A673 (cell line): ENCODE data around the gene DPP10. TPM values are rescaled to one million over a fixed set of nuclear protein-coding genes. Genes with fewer than 3 reads are reported as not detected.

Source experiments
- BruUV-seq: library from RNA; stranded (reverse); fragments of 400-500 nt; replicated peaks from 2 replicates; lab custom pipeline; 2021; lab: Mats Ljungman, UMichigan
- CTCF ChIA-PET: fragments of 300-600 bp; sonication (Branson Sonifier 250); formaldehyde crosslinking; loops from one replicate; lab custom pipeline; 2022; ENCODE audit warnings: antibody characterized with exemption; lab: Charles Lee
- POLR2A ChIA-PET: fragments of 300-600 bp; sonication (Branson Sonifier 250); formaldehyde crosslinking; loops from one replicate; lab custom pipeline; 2022; ENCODE audit warnings: antibody characterized with exemption; ENCODE audit not compliant: low non-redundant PET; lab: Charles Lee
- DNase-seq: peaks from one replicate; pipeline ENCODE4 v3.0.0-alpha.2; 2015; ENCODE audit warnings: low spot score
- H3K27ac ChIP-seq: fragments of 200-600 bp; sonication (generic); 2 replicates; pipeline ENCODE4 v1.5.1; 2016; ENCODE audit warnings: mixed run types, low read depth, mild to moderate bottlenecking, mixed read lengths, antibody characterized with exemption, low read length; ENCODE audit not compliant: poor library complexity, severe bottlenecking
- H3K27me3 ChIP-seq: fragments of 200-600 bp; sonication (generic); replicated peaks from 2 replicates; pipeline ENCODE4 v1.6.1; 2017; ENCODE audit warnings: mixed run types, low read depth, mild to moderate bottlenecking, mixed read lengths, antibody characterized with exemption, low read length; ENCODE audit not compliant: insufficient read depth, poor library complexity
- H3K36me3 ChIP-seq: fragments of 200-600 bp; sonication (generic); 2 replicates; pipeline ENCODE4 v1.6.1; 2016; ENCODE audit warnings: mixed run types, mild to moderate bottlenecking, mixed read lengths, antibody characterized with exemption, low read length; ENCODE audit not compliant: insufficient read depth, poor library complexity, severe bottlenecking
- H3K4me1 ChIP-seq: fragments of 200-600 bp; sonication (generic); 2 replicates; pipeline ENCODE4 v1.6.1; 2017; ENCODE audit warnings: mixed run types, mild to moderate bottlenecking, mixed read lengths, antibody characterized with exemption, low read length; ENCODE audit not compliant: insufficient read depth, poor library complexity, severe bottlenecking
- H3K4me3 ChIP-seq: fragments of 200-600 bp; sonication (generic); 2 replicates; pipeline ENCODE4 v1.5.1; 2016; ENCODE audit warnings: low read depth, mixed run types, mild to moderate bottlenecking, mixed read lengths, low read length; ENCODE audit not compliant: poor library complexity, severe bottlenecking
- H3K9me3 ChIP-seq: fragments of 200-600 bp; sonication (generic); 2 replicates; pipeline ENCODE4 v1.6.1; 2016; ENCODE audit warnings: mixed run types, low read depth, mild to moderate bottlenecking, mixed read lengths, antibody characterized with exemption, low read length; ENCODE audit not compliant: poor library complexity, severe bottlenecking
- CTCF ChIP-seq: fragments of 300-800, 200-600 bp; sonication (generic); conservative IDR thresholded peaks from 2 replicates; pipeline ENCODE4 v1.5.1; 2017; ENCODE audit warnings: low read depth, mild to moderate bottlenecking, antibody characterized with exemption, low read length, moderate library complexity, mixed read lengths
- EZH2 ChIP-seq: fragments of 200-600 bp; sonication (generic); IDR thresholded peaks from 2 replicates; pipeline ENCODE4 v1.6.1; 2017; ENCODE audit warnings: borderline replicate concordance, low read depth, mild to moderate bottlenecking, mixed read lengths, antibody characterized with exemption, low read length; ENCODE audit not compliant: poor library complexity, severe bottlenecking
- intact Hi-C: fragments of 100-400 bp; cut with micrococcal nuclease; formaldehyde crosslinking; loops from one replicate; pipeline ENCODE4 v1.10.0; 2022; ENCODE audit not compliant: unreplicated experiment
- total RNA-seq: library from RNA; stranded (reverse); gene quantifications from 2 replicates; pipeline ENCODE4 v1.2.3, GENCODE V29; 2021

DPP10 gene
- total RNA-seq, 1 experiment from 2014 or later = not detected

DNA sequence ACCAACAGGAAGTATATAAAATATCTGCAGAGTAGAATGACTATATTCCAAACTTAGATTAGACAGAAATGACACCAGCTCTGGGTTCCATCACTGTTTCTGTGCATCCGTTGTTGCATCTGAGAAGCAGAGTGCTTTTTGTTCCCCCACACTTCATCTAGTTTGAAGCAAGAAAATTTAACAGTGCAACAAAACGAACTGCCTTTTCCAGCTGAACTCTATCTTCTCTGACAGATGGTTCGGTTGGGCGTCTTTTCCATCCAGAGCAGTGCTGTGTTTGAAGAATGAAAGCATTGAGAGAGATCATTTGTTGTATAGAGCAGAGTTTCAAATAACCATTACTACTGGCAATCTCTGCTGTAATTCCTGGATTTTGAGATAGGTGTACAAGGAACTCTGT is 757.5 kb downstream of the DPP10 start:
- no peak overlapping the region for H3K4me3 ChIP-seq
- no peaks in the 10 kb centered on the region for H3K4me1 ChIP-seq
- peaks cover 5% of the 10 kb centered on the region for H3K9me3 ChIP-seq
- H3K27ac ChIP-seq = no peak overlapping the region
- no TSS peak for BruUV-seq
- TF ChIP-seq EZH2 = no peak
- TF ChIP-seq CTCF = no peak
- H3K36me3 ChIP-seq = no peaks in the 10 kb centered on the region
- POLR2A ChIA-PET = no interaction called here
- H3K27me3 ChIP-seq = no peaks in the 10 kb centered on the region
- CTCF ChIA-PET = no interaction called here
- intact Hi-C loops = no loop called here
- no peak for DNase-seq

GRCh38 chr2:115201386-115201785 is 758.9 kb downstream of the DPP10 start:
- ChIA-PET POLR2A (no interaction called here), CTCF (no interaction called here)
- H3K36me3 ChIP-seq = no peaks in the 10 kb centered on the region
- H3K9me3 ChIP-seq = peaks cover 8% of the 10 kb centered on the region
- H3K27ac ChIP-seq = no peak overlapping the region
- TF ChIP-seq EZH2 (no peak), CTCF (no peak)
- no peak overlapping the region for H3K4me3 ChIP-seq
- H3K27me3 ChIP-seq = no peaks in the 10 kb centered on the region
- DNase-seq = no peak
- intact Hi-C loops = no loop called here
- no peaks in the 10 kb centered on the region for H3K4me1 ChIP-seq
- no TSS peak for BruUV-seq

GRCh38 chr2:115208493-115209164 is 766.2 kb downstream of the DPP10 start:
- Histone ChIP-seq H3K9me3 (peaks cover 21% of the 10 kb centered on the region), H3K4me1 (no peaks in the 10 kb centered on the region), H3K27me3 (no peaks in the 10 kb centered on the region), H3K4me3 (no peak overlapping the region), H3K27ac (no peak overlapping the region), H3K36me3 (no peaks in the 10 kb centered on the region)
- ChIA-PET CTCF (no interaction called here), POLR2A (no interaction called here)
- TF ChIP-seq EZH2 (no peak), CTCF (no peak)
- intact Hi-C loops = no loop called here
- no TSS peak for BruUV-seq
- DNase-seq = no peak
